HG03439 (cell line): ENCODE measurements around the gene FAM83B.
"Not testable (repeated sequence)": the region's sequence is repeated elsewhere in the genome, so short reads cannot be mapped to it uniquely, and the experiment has no call there.

ENCODE experiments used
- ATAC-seq: cut with Tn5 transposase; IDR thresholded peaks from one replicate; pipeline ENCODE4 v1.9.1; 2021; ENCODE audit warnings: mild to moderate bottlenecking, moderate library complexity; ENCODE audit not compliant: unreplicated experiment

The FAM83B gene

DNA sequence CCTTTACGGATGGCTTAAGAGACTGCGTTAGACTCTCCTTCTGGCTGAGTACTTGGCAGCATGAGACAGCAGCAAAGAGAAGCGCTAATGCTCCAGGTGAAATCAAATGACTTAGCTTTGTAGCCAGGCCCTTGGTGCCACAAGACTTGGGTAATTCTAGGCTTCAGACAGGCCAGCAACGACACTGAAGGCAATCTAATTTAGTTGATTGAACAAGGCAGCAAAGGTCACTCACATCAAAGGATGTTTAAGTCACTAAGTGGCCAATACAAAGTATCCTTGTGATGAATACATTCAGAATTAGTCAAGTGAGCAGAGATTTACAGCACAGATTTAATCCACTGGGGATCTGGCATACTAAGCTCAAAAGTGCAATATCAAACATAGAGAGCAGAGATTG lies 113.2 kb downstream of the FAM83B start:
- ATAC-seq: no peak

- not testable (repeated sequence) for ATAC-seq
These were observed 114.8 kb downstream of the FAM83B start for GRCh38 chr6:54961372-54961771.

DNA sequence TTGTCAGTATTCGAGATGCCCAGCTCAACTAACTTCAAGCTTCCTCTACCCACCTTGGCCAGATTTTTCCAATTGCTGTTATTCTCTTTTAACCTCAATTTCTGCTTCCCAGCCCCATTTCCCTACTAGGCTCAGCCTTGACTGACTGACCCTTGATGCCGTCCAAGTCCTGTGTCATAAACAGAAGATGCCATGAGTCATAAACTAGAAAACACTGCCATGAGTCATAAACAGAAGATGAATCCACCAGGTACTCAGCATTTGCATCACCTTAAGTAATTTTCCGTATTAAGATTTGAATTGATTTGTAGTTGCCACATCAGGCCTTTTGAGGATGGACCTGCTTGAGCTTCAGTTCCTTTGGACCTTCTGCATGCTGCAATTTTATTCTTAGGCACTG lies 123.8 kb downstream of the FAM83B start:
- ATAC-seq: no peak

- ATAC-seq: no peak
These were observed 125.3 kb downstream of the FAM83B start for GRCh38 chr6:54971825-54972224.

GRCh38 chr6:54979161-54979560 lies 132.6 kb downstream of the FAM83B start:
- not testable (repeated sequence) for ATAC-seq

DNA sequence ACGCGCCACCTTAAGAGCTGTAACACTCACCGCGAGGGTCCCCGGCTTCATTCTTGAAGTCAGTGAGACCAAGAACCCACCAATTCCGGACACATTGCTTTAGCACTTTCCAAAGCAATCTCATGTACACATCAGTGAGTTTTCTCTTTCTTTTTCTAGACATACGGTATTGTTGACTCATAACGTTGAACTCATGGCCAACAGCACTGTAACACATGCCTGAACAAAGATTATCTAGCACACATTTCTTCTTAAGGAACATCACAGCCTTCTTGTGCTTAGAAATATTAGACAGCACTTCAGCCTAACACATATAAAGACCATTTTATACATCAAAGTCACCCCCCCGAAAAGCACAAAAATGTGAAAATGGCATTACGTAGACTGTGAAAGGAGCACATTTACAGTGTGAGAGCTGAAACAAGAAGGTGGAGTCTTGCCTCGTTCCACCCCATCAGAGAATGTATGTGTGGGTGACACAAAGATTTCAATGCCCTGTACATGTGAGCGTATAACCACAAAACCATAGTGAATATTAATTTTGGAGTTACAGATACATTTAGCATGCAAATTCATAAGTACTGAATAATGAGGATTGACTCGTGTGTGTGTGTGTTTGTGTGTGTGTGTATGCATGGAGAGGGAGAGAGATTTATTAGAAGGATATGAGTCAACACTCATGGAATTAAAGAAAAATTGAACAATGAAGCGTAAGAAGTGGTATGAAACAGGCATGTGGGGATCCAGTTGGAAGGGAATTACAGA lies 134.1 kb downstream of the FAM83B start:
- ATAC-seq: no peak

- no peak for ATAC-seq
These were observed 134.7 kb downstream of the FAM83B start for GRCh38 chr6:54981276-54981609.

GRCh38 chr6:54981647-54982046 lies 135.1 kb downstream of the FAM83B start:
- no peak for ATAC-seq

DNA sequence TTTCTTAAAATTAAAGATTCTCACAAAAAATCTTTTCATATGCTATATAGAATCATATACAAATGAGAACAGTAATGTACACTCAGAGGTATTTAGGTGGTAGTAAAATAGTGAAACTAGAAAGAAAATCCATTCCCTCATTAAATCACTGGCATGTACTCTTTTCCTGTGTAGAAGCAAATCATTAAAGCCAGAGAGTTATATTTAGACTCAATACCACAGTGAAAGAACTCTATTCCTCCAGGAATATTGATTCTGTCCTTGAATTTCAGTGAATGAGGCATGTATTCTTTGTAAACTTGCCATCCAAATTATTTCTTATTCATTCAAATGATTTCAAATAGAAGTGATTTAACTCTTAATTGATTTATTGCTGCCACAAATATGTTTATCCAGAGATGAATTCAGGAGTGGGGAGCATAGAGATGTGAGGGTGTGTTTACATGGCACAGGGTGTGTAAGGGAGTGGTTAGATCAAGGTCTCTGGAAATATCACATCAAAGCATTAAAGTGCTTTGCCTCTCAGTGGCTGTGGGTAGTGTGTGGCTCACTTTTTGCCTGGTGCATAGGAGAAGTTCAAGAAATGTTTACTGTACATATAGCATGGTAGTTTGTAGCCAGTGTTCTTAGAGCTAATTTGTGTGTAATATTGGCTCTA lies 141.2 kb downstream of the FAM83B start:
- ATAC-seq: no peak

DNA sequence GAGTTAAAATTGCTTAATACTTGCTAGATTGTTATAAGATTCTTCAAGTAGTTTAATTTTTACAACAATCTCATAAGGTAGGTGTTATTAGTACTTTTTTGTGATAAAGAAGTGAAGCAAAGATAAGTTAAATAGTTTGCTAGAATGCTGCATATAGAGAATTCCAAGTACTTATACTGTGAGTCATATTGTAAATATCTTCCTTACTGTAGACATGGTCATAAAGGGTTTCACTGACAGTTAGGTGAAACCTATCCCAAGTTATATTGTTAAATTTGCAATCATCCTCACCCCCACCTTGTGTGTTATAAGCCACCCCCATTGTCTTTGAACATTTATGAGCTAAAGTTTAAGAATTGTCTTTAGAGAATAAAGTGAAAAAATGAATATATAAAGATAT lies 142.0 kb downstream of the FAM83B start:
- no peak for ATAC-seq

GRCh38 chr6:54990001-54990400 lies 143.4 kb downstream of the FAM83B start:
- ATAC-seq: no peak
